Endodermal cell (in vitro differentiated cells): ENCODE measurements around the gene SLC35G3. TPM values are rescaled to one million over a fixed set of nuclear protein-coding genes. Genes with fewer than 3 reads are reported as not detected.
"Not testable (repeated sequence)": the region's sequence is repeated elsewhere in the genome, so short reads cannot be mapped to it uniquely, and the experiment has no call there.

Experiments used
- DNase-seq: peaks from one replicate; pipeline ENCODE4 v3.0.0-alpha.2; 2017
- H3K27ac ChIP-seq: 2 replicates; pipeline ENCODE4 v1.5.1; 2013; ENCODE audit warnings: mild to moderate bottlenecking, low read depth, low read length, moderate library complexity
- H3K27me3 ChIP-seq: 2 replicates; pipeline ENCODE4 v1.6.1; 2013; ENCODE audit warnings: mild to moderate bottlenecking, low read length, moderate library complexity; ENCODE audit not compliant: insufficient read depth, control insufficient read depth, poor library complexity, severe bottlenecking
- H3K36me3 ChIP-seq: 2 replicates; pipeline ENCODE4 v1.7.0; 2013; ENCODE audit warnings: mild to moderate bottlenecking, low read length, moderate library complexity; ENCODE audit not compliant: control insufficient read depth, insufficient read depth
- H3K4me1 ChIP-seq: one replicate; pipeline ENCODE4 v1.7.0; 2013; ENCODE audit warnings: low read length; ENCODE audit not compliant: control insufficient read depth, insufficient read depth
- H3K4me3 ChIP-seq: 2 replicates; pipeline ENCODE4 v1.5.1; 2013; ENCODE audit warnings: mild to moderate bottlenecking, low read length, moderate library complexity
- H3K9ac ChIP-seq: 2 replicates; pipeline ENCODE4 v1.6.1; 2013; ENCODE audit warnings: mild to moderate bottlenecking, low read length, moderate library complexity; ENCODE audit not compliant: poor library complexity, severe bottlenecking; ENCODE audit errors: extremely low read depth
- H3K9me3 ChIP-seq: 2 replicates; pipeline ENCODE4 v1.6.1; 2013; ENCODE audit warnings: mild to moderate bottlenecking, low read length, moderate library complexity; ENCODE audit not compliant: control insufficient read depth
- H3K27ac Mint-ChIP-seq: 2 replicates; pipeline ENCODE4 v1.8.0; 2020; ENCODE audit warnings: mixed read lengths
- H3K27me3 Mint-ChIP-seq: 2 replicates; pipeline ENCODE4 v1.8.0; 2021; ENCODE audit warnings: mild to moderate bottlenecking, mixed read lengths; ENCODE audit not compliant: insufficient read depth
- H3K36me3 Mint-ChIP-seq: 2 replicates; pipeline ENCODE4 v1.8.0; 2020; ENCODE audit warnings: low read depth, mixed read lengths
- H3K4me1 Mint-ChIP-seq: 2 replicates; pipeline ENCODE4 v1.8.0; 2020; ENCODE audit warnings: mixed read lengths
- H3K4me3 Mint-ChIP-seq: 2 replicates; pipeline ENCODE4 v1.8.0; 2020; ENCODE audit warnings: mild to moderate bottlenecking, moderate library complexity, mixed read lengths
- H3K9me3 Mint-ChIP-seq: 2 replicates; pipeline ENCODE4 v1.8.0; 2020; ENCODE audit warnings: mild to moderate bottlenecking, mixed read lengths
- WGBS, 2 experiments: methylation state at CpG; one replicate each; pipeline versions ENCODE4 v1.1.5 to v1.1.7; 2013; ENCODE audit warnings: missing lambda C conversion rate in 2 of 2, mixed read lengths in 1 of 2; ENCODE audit not compliant: insufficient coverage in 1 of 2, insufficient read length in 1 of 2; 5-methylcytosine and 5-hydroxymethylcytosine counted together
- total RNA-seq, 2 donors: library from RNA; stranded (reverse); fragmentation: NEBNext Ultra II Directional in 1 of 2; extraction: Animal tissue kit (Norgen Biotek cat#: 25700) in 1 of 2; gene quantifications; 2 replicates in 1 of 2; 3 replicates in 1 of 2; pipeline ENCODE4 v1.2.1, GENCODE V29; 2021
- TF ChIP-seq, protein P1 (sequence below): fragments of 200-600 bp; sonication (generic); conservative IDR thresholded peaks from 2 replicates; pipeline ENCODE4 v1.5.0; 2021; ENCODE audit warnings: antibody characterized with exemption, mild to moderate bottlenecking

Gene SLC35G3
- total RNA-seq, 2 donors from 2014 or later: not detected

DNA sequence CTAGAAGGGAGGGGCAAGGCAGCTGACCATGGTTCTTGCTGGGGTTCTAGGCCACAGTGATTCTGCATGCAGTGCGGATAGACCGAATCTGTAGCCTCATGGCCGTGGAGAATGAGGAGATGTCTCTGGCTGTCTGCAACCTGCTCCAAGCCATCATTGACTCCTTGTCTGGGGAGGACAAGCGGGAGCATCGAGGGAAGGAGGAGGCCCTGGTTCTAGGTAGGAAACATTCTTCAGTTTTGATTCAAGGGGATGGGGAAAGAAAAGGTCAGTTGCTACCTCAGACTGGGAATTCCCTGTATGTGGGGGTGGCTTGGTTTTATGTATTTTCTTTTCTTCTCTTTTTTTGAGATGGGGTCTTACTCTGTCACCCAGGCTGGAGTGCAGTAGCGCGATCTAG lies 38.9 kb downstream of the SLC35G3 start:
- H3K9me3 Mint-ChIP-seq: no peaks in the 10 kb centered on the region
- no peak overlapping the region for H3K4me3 Mint-ChIP-seq
- H3K36me3 Mint-ChIP-seq: no peaks in the 10 kb centered on the region
- H3K9me3 ChIP-seq: no peaks in the 10 kb centered on the region
- no peaks in the 10 kb centered on the region for H3K4me1 ChIP-seq
- no peaks in the 10 kb centered on the region for H3K36me3 ChIP-seq
- no peak for DNase-seq
- TF ChIP-seq, protein P1, sequence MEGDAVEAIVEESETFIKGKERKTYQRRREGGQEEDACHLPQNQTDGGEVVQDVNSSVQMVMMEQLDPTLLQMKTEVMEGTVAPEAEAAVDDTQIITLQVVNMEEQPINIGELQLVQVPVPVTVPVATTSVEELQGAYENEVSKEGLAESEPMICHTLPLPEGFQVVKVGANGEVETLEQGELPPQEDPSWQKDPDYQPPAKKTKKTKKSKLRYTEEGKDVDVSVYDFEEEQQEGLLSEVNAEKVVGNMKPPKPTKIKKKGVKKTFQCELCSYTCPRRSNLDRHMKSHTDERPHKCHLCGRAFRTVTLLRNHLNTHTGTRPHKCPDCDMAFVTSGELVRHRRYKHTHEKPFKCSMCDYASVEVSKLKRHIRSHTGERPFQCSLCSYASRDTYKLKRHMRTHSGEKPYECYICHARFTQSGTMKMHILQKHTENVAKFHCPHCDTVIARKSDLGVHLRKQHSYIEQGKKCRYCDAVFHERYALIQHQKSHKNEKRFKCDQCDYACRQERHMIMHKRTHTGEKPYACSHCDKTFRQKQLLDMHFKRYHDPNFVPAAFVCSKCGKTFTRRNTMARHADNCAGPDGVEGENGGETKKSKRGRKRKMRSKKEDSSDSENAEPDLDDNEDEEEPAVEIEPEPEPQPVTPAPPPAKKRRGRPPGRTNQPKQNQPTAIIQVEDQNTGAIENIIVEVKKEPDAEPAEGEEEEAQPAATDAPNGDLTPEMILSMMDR: no peak
- H3K4me1 Mint-ChIP-seq: no peaks in the 10 kb centered on the region
- H3K27ac ChIP-seq: no peak overlapping the region
- no peak overlapping the region for H3K27ac Mint-ChIP-seq
- 85 to 91% methylated on average over 5 to 7 of the region's 7 CpGs for WGBS, 2 experiments
- no peaks in the 10 kb centered on the region for H3K27me3 Mint-ChIP-seq
- H3K9ac ChIP-seq: no peak overlapping the region
- H3K4me3 ChIP-seq: no peak overlapping the region
- H3K27me3 ChIP-seq: no peaks in the 10 kb centered on the region

DNA sequence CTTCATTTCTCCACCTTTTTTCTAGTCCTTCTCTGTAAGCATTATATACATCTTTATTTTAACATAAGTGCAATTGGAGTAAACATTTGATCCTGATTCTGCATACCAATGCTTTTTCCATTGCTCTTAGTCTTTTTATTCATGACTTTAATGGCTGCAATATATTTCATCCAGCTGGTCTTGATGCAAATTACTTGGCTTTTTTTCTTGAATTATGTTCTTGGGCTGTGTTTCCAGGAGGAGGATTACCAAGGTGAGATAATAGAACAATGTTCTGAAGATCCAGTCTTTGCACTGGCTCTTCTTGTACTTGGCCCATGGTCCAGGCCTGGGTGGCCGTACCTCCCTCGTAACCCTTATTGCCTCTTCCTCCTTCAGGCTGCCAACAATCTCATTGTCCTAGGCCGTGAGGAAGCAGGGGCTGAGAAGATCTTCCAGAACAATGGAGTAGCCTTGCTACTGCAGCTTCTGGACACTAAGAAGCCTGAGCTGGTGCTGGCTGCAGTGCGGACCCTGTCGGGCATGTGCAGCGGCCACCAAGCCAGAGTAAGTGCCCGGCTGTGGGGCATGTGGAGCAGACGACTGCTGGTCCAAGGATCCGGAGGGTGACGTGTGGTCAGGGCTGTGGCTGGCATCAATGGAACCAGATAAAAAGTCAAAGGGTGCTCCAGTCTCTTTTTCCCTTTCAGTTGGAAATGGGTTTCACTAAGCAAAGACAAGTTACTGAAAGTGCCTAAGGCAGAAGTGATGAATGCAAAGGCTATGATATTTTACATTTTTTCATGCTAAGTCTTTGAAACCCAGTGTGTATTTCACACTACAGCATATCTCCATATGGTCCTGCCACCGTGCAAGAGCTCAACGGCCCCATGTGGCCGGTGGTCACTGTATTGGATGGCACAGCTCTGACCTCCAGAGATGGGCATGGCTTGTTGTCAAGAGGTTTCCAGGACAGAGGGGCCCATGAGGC lies 39.7 kb downstream of the SLC35G3 start:
- Histone ChIP-seq H3K9me3 (no peaks in the 10 kb centered on the region), H3K4me3 (no peak overlapping the region), H3K36me3 (no peaks in the 10 kb centered on the region), H3K27ac (no peak overlapping the region), H3K9ac (no peak overlapping the region), H3K27me3 (no peaks in the 10 kb centered on the region), H3K4me1 (no peaks in the 10 kb centered on the region)
- no peak for DNase-seq
- H3K9me3 Mint-ChIP-seq: no peaks in the 10 kb centered on the region
- H3K4me3 Mint-ChIP-seq: no peak overlapping the region
- H3K36me3 Mint-ChIP-seq: no peaks in the 10 kb centered on the region
- H3K27me3 Mint-ChIP-seq: no peaks in the 10 kb centered on the region
- WGBS, 2 experiments: 90 to 93% methylated on average over 10 to 13 of the region's 13 CpGs
- no peaks in the 10 kb centered on the region for H3K4me1 Mint-ChIP-seq
- TF ChIP-seq, protein P1: no peak
- H3K27ac Mint-ChIP-seq: no peak overlapping the region

DNA sequence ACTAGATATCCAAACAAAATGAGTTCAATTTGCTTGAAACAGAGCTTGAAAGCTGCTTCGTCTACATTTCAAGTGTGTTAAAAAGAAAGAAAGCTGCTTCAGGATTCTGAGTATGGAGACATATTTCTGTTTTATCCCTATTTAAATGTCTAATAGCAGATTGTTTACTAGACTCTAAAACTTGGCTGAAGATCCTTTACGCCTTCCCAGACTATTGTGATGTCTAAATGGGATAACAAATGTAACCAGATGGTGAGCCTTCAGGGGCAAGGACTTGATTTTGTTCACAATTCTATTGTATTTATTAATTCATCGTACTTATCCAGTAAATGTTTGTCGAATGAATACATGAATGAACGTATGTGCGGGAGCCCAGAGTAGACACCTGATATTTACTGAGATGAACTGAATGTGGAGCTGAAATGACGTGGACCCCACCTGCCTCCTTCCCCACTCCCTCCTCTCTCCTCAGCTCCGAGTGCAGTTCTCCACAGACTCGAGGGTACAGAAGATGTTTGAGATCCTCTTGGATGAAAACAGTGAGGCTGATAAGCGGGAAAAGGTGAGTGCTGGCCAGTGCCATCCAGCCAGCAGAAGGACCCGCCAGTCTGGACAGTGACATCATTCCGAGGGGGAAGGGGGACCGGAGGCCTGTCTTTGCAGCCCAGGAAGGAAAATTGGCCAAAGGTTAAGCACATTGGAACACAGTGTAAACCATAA lies 41.6 kb downstream of the SLC35G3 start:
- no peak overlapping the region for H3K9ac ChIP-seq
- no peaks in the 10 kb centered on the region for H3K4me1 Mint-ChIP-seq
- no peaks in the 10 kb centered on the region for H3K27me3 Mint-ChIP-seq
- 91 to 95% methylated on average over 6 to 12 of the region's 13 CpGs for WGBS, 2 experiments
- no peak for DNase-seq
- no peak overlapping the region for H3K27ac ChIP-seq
- no peaks in the 10 kb centered on the region for H3K9me3 ChIP-seq
- H3K27me3 ChIP-seq: no peaks in the 10 kb centered on the region
- TF ChIP-seq, protein P1: no peak
- no peak overlapping the region for H3K27ac Mint-ChIP-seq
- H3K36me3 Mint-ChIP-seq: no peaks in the 10 kb centered on the region
- no peak overlapping the region for H3K4me3 ChIP-seq
- H3K4me3 Mint-ChIP-seq: no peak overlapping the region
- H3K36me3 ChIP-seq: no peaks in the 10 kb centered on the region
- H3K9me3 Mint-ChIP-seq: no peaks in the 10 kb centered on the region
- no peaks in the 10 kb centered on the region for H3K4me1 ChIP-seq

DNA sequence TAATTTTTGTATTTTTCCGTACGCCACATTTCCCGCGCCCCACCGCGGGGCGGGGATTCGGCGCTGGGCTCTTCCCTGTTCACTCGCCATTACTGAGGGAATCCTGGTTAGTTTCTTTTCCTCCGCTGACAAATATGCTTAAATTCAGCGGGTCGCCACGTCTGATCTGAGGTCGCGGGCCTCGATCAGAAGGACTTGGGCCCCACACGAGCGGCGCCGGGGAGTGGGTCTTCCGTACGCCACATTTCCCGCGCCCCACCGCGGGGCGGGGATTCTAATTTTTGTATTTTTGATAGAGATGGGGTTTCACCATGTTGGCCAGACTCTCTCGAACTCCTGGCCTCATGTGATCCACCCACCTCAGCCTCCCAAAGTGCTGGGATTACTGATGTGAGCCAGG lies 43.1 kb downstream of the SLC35G3 start:
- not testable (repeated sequence) for H3K4me1 ChIP-seq, H3K4me3 ChIP-seq, H3K27ac ChIP-seq, H3K4me1 Mint-ChIP-seq, H3K27me3 Mint-ChIP-seq, H3K9me3 Mint-ChIP-seq, H3K9me3 ChIP-seq, H3K27ac Mint-ChIP-seq, H3K9ac ChIP-seq, H3K36me3 Mint-ChIP-seq, H3K4me3 Mint-ChIP-seq, DNase-seq, H3K36me3 ChIP-seq, H3K27me3 ChIP-seq
- WGBS, 2 experiments: 95% methylated on average over 15 to 29 of the region's 29 CpGs
